Retina (tissue), 1 donor: ENCODE results near the gene KDM2A.
"Not testable (repeated sequence)": the region's sequence is repeated elsewhere in the genome, so short reads cannot be mapped to it uniquely, and the experiment has no call there.

ENCODE experiments used
- DNase-seq: peaks from one replicate; pipeline ENCODE4 v3.0.0-alpha.2; 2016

KDM2A gene

DNA sequence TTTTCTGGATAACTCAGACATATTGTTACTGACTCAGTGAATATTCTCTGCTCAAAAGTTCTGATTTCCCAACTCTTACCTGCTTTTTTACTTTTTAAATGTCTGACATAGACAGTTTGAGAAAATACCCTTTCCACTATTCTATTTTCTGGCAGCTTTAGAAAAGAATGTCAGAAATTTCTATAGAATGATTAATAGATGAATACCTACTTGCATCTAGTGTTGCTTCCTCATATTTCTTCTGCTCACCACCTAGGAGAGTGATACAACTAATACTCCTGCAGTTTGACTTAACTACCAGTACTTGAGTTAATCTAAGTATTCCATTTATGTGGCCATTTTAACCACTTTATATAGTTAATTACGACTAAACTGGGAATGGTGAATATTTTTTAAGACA is 55.2 kb downstream of the KDM2A start:
- DNase-seq = no peak

DNA sequence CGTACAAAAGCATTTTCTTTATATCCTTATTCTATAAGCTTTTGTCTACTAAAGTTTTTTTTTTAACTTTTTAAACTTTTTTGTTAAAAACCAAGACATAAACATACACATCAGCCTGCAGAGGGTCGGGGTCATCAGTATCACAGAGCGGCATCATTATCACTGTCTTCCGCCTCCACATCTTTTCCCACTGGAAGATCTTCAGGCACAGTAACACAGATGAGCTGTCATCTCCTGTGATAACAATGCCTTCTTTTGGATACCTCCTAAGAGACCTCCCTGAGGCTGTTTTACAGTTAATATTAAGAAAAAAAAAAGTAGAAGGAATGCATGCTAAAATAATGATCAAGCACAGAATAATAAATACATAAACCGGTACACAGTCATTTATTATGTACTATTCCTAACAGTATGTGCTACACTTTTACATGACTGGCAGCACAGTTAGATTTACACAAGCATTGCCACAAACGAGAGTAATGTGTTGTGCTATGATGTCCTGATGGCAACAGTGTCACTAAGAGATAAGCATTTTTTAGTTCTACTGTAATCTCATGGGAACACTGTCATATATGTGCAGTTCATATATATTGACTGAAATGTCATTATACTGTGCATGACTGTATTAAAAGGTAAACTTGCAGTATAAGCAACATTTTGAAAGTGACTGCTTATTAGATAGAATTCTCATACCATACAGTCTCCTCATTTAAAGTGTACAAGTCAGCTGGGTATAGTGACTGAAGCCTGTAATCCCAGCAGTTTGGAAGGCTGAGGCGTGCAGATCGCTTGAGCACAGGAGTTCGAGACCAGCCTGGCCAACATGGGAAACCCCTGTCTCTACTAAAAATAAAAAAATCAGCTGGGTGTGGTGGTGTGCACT is 58.6 kb downstream of the KDM2A start:
- no peak for DNase-seq

DNA sequence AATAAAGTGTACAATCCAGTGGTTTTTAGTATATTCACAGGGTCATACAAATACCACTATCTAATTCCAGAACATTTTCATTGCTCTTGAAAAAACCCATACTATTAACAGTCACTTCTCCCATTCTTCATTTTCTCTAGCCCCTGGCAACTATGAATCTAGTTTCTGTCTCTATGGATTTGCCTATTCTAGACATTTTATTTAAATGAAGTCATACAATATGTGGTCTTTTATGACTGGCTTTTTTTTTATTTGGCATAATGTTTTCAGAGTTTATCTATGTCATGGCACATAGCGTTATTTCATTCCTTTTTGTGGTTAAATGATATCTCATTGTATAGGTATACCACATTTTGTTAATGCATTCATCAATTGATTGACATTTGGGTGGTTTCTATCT is 59.4 kb downstream of the KDM2A start:
- DNase-seq = no peak

DNA sequence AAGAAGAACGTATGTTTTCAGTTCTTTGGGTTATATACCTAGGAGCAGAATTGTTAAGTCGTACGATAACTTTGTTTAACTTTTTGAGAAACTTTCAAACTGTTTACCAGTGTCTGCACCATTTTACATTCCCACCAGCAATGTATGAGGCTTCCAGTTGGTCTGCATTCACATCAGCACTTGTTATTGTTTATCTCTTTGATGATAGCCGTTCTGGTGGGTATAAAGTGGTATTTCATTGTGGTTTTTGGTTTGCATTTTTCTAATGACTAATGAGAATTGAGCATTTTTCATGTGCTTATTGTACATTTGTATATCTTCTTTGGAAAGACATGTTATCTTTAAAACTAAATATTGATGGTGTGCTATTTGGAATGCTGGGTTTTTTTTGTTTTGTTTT is 59.8 kb downstream of the KDM2A start:
- no peak for DNase-seq

DNA sequence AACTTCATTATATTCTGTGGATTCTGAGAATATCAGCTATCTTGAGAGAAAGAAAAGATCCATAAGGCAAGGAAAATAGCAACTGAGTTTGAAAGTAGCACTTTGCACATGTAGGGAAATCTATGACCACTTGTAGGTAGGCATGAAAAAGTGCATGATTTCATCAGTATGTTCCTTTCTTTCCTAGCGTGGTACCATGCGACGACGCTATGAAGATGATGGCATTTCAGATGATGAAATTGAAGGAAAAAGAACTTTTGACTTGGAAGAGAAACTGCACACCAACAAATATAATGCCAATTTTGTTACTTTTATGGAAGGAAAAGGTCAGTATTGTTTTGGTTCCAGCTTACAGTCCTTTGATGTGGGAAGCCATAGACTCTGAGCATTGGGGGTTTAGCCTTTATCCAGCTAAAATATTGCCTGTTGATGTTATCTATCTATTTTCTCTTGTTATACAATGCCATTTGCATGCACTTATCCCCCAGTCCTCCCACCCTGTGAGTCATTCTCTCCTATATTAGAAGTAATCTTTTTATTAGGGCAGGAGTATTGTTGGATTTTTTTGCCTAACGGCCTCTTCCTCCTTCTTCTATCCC is 60.9 kb downstream of the KDM2A start:
- DNase-seq = no peak

DNA sequence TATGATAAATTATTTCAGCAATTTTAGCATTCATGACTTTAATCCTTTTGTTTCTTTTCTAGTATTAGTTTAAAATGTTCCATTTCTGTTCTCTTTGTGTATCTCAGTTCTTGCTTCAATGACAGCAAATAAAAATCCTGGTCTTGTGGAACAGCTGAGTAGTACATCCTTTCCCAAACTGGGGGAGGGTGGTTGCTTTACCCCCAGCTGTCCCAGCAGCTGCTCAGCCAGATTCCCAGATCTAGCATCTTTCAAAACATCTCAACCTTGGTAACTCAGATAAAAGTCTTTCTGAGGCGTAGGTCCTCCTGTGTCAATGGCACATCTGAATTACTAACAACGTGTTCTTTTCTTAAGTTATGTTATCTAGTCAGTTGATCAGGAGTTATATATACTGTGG is 75.0 kb downstream of the KDM2A start:
- DNase-seq = no peak

DNA sequence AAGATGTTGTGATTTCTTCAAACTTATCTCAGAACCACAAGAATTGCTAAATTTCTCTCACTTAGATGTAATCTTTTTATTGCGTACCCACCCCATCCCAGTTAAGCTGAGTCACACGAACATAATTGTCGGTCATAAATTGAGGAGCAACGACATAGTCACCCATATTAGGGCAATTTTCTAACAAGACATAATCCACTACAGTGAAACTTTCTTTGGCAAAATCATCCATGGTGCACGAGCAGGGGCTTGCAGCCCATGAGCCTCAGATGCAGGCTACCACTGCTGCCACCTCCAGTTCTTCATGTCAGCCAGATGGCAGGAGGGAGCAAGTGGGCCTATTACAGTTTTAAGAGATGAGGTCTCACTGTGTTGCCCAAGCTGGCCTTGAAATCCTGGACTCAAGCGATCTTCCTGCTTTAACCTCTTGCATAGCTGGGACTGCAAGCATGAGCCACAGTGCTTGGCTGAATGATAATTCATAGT is 77.0 kb downstream of the KDM2A start:
- no peak for DNase-seq

DNA sequence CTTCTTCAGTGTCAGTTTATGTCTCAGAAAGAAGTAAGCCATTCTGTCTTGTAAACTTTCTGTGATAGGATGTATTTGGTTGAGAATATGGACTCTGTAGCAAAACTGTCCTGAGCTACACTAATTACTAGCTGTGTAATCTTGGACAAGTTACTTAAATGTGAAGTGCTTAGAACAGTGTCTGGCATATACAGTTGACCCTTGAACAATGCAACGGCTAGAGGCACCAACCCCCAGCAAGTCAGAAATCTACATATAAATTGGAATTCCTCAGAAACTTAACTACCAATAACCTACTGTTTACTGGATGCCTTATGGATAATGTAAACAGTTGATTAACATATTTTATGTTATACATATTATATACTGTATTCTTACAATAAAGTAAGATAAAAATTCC is 78.5 kb downstream of the KDM2A start:
- no peak for DNase-seq

DNA sequence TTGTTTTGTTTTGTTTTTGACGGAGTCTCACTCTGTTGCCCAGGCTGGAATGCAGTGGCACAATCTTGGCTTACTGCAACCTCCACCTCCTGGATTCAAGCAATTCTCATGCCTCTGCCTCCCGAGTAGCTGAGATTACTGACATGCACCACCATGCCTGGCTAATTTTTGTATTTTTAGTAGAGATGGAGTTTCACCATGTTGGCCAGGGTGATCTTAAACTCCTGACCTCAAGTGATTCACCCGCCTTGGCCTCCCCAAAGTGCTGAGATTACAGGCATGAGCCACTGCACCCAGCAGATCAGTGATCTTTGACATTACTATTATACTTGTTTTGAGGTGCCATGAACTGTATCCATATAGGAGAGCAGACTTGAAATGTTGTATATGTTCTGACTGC is 79.7 kb downstream of the KDM2A start:
- not testable (repeated sequence) for DNase-seq

DNA sequence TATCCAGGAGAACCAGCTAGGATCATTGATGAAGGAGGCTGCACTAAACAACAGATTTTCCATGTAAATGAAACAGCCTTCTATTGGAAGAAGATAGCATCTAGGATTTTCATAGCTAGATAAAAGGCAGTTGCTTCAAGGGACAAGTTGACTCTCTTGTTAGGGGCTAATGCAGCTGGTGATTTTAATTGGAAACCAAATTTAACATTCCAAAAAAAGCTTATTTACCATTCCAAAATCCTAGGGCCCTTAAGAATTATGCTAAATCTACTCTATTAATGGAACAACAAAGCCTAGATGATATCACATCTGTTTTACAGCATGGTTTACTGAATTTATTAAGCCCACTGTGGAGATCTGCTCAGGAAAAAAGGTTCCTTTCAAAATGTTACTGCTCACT is 80.7 kb downstream of the KDM2A start:
- DNase-seq = no peak

DNA sequence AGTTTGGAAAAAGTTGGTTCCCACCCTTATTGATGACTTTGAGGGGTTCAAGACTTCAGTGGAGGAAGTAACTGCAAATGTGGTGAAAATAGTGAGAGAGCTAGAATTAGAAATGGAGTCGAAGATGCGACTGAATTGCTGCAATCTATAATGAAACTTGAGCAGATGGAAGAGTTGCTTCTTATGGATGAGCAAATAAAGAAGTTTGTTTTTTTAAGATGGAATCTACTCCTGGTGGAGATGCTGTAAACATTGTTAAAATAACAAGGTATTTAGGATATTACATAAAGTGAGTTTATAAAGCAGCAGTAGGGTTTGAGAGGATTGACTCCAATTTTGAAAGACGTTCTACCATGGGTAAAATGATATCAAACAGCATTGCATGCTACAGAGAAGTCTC is 83.0 kb downstream of the KDM2A start:
- no peak for DNase-seq

DNA sequence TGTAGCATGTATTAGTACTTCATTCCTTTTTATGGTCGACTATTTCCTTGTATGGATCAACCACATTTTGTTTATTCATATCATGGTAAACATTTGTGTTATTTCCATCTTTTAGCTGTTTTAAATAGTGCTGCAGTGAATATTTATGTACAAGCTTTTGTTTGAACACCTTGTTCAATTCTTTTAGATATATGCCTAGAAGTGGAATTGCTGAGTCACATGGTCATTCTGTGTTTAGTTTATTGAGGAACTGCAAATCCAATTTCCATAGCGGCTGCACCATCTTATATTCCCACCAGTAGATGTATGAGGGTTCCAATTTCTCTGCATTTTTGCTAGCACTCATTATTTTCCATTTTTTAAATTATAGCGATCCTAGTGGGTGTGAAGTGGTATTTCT is 85.8 kb downstream of the KDM2A start:
- no peak for DNase-seq

DNA sequence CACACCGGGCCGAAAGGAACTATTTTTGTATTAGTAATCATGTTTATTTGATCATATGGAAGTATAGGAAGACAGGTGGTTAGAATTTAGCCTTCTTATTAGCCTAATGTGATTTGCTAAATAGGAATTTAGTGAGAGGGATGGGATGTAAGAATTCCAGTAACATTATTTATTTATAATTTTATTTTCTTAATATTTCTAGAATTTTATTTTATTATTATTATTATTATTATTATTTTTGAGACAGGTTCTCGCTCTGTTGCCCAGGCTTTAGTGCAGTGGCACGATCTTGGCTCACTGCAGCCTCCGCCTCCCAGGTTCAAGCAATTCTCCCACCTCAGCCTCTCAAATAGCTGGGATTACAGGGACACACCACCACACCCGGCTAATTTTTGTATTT is 90.2 kb downstream of the KDM2A start:
- not testable (repeated sequence) for DNase-seq

DNA sequence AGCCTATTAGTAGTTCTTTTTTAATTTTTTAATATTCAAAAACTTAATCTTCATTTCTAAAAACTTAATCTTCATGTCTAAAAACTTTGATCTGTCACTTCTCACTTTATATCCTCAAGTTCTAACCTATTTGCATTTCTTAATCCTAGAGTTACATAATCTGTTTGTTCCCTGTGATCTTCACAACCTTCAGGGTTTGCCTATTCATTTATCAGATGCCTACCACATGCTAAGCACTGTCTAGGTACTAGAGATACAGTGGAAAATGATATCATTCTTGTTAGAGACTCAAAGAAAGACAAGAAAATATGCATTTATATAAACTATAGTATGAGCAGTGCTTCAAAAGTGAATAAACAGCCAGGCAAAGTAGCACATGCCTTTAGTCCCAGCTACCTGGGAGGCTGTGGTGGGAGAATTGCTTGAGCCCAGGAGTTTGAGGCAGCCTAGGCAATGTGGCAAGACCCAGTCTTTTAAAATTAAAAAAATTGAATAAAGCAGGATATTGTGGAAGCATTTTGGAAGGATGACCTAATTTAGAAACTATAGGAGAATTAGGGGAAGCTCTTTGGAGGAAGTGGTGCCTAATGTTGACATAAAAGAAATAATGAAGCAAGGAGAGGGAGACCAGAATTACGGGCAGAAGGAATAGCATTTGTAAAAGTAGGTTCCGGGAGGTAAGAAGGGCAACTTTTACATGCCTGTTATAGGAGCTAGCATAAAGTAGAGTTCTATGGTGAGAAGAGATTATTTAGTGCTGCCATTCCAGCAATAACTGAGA is 92.8 kb downstream of the KDM2A start:
- no peak for DNase-seq

DNA sequence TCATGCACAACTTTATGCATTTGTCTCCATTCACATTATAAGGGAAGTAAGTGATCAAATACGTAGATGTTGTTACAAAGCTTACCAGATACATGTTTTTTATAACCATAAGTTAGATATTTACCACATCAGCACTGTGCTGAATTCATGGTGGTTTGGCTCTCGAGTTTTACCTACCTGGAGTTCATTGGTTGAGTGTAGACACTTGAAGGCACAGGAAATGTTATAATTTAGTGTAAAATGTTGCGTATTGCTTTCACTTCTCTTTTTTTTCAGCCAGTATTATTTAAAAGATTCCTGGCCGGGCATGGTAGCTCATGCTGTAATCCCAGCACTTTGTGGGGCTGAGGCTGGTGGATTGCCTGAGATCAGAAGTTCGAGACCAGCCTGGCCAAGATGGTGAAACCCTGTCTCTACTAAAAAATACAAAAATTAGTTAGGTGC is 94.1 kb downstream of the KDM2A start:
- no peak for DNase-seq

DNA sequence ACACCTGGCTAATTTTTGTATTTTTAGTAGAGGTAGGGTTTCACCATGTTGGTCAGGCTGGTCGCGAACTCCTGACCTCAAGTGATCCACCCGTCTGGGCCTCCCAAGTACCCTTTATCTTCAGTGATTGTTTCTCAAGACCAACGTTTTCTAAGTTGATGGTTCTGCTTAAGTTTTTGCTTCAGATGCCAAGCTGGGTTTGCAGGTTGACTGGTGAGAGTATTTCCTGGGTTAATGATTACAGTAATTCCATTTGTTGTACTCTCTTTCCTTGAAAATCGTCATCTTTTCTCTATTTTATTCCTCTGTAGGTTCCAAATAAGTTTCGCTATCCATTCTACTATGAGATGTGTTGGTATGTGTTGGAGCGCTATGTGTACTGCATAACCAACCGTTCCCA is 108.7 kb downstream of the KDM2A start:
- DNase-seq = no peak

DNA sequence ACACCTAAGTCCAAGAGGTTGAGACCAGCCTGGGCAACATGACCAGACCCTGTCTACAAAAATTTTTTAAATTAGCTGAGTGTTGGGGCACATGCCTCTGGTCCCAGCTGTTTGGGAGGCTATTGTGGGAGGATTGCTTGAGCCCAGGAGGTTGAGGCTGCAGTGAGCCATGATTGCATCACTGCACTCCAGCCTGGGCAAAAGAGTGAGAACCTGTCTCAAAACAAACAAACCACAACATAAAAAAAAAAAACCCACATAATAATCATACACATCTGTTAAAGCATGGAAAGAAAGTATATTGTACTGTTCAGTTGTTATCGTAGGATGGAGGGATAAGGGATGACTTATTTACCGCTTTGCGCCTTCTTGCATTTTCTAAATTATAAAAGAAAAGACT is 111.3 kb downstream of the KDM2A start:
- no peak for DNase-seq

DNA sequence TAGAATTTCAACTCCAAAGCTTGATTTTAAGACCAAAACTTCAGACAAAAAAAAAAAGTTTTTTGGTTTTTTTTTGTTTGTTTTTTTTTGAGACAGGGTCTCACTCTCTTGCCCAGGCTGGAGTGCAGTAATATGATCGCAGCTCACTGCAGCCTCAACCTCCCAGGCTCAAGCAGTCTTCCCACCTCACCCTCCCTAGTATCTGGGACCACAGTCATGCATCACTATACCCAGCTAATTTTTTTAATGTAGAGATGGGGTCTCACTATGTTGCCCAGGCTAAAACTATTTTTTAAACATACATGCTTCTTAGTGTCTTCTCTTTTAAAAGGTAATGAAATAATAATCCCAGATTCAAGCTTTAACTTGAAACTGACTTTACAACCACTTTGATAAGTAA is 111.8 kb downstream of the KDM2A start:
- no peak for DNase-seq

DNA sequence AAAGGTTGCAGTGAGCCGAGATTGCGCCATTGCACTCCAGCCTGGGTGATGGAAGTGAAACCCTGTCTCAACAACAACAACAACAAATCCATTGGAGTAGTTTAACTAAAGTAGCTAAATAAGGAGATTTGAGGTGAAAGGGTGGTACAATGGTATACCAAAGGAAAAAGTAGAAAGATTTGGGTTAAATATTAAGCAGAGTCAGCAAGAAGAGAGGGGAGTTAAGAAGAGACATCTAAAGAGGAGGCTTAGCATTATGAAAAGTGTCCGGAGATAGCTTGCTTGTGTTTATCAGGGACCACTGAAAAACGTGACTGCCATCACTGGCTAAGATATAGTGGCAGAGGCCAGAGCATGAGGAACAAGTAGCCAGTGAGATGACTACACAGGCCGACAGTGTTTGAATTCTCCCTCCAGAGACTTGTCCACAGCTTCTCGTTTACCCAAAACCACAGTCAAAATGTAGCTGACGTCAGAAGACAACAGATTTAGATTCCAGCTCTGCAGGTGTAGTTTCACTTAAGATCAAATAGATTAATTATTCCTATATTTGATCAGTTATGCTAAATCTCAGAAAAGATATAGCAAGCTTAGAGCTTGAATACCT is 114.6 kb downstream of the KDM2A start:
- no peak for DNase-seq

DNA sequence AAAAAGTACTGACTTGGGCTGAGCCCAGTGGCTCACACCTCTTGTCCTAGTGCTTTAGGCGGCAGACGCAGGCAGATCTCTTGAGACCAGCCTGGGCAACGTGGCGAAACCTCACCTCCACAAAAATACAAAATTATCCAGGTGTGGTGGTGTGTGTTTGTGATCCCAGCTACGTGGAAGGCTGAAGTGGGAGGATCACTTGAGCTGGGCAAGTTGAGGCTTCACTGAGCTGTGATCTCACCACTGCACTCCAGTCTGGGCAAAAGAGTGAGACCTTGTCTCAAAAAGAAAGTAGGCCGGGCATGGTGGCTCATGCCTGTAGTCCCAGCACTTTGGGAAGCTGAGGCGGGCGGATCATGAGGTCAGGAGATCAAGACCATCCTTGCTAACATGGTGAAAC is 115.5 kb downstream of the KDM2A start:
- DNase-seq = not testable (repeated sequence)

DNA sequence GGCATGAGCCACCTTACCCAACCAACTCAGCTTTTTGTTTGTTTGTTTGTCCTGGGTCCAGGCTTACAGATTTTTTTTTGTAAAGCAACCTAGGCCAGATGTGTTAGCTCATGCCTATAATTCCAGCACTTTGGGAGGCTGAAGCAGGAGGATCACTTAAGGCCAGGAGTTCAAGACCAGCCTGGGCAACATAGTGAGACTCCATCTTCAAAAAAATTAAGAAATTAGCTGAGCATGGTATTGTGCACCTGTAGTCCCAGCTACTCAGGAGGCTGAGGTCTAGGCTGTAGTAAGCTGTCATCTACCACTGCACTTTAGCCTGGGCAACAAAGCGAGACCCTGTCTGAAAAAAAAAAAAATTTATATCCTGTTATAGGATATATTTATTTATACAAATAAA is 118.5 kb downstream of the KDM2A start:
- DNase-seq = no peak

DNA sequence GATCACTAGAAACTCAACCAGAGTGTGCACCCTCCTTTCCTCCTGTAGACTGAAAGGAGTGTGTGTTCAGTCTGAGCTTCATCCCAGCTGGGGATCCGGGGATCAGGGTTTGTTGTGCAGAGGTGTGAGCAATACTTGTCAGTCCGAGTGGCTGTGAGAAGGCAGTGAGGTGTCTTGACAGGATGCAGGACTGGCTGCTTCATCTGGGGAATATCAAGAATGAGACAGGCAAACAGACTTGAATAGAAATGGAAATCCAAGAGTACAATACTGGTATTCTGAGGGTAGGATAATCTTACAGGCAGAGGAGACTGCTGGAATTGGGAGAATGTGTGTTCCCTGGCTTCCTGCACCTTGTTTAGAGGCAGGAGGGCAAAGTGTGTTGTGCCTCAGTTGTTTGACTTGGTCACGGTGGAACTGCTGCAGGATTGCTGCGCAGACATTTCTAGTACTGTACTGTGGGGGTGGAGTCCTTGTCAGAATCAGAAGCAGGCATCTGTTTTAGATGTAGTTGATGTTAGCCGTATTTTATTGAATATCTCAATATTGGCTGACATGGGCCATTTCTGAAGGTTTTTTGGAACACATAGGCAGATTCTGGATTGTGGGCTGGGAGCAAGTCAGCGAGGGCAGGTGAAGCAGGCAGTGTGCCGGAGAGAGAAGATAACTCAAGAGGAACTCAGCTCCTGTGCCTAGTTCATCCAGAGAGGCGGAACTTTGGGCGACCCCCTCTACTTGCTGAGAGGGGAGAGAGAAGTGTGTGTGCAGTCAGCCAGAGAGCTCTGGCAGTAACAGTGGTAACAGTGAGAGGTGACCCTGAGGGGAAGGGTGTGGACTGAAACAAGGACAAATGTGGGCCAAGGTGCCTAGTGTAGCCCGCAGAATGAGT is 120.1 kb downstream of the KDM2A start:
- no peak for DNase-seq
